Suprapubic skin (tissue), 4 donors: ENCODE results near the gene RBMS1. TPM values are rescaled to one million over a fixed set of nuclear protein-coding genes. Genes with fewer than 3 reads are reported as not detected.

Source experiments
- DNase-seq, 2 donors: peaks; one replicate each; pipeline ENCODE4 v3.0.0-alpha.2; 2019; ENCODE audit warnings: low spot score in 2 of 2
- H3K27ac ChIP-seq: fragments of 200-600 bp; sonication (generic); one replicate; pipeline ENCODE4 v1.5.1; 2019
- H3K27me3 ChIP-seq: fragments of 200-600 bp; sonication (generic); one replicate; pipeline ENCODE4 v1.5.1; 2019
- H3K36me3 ChIP-seq: fragments of 200-600 bp; sonication (generic); one replicate; pipeline ENCODE4 v1.5.1; 2019
- H3K4me1 ChIP-seq: fragments of 200-600 bp; sonication (generic); one replicate; pipeline ENCODE4 v1.5.1; 2019
- H3K4me3 ChIP-seq: fragments of 200-600 bp; sonication (generic); one replicate; pipeline ENCODE4 v1.5.1; 2019; ENCODE audit warnings: mild to moderate bottlenecking
- H3K9me3 ChIP-seq: fragments of 200-600 bp; sonication (generic); one replicate; pipeline ENCODE4 v1.5.1; 2019
- CTCF ChIP-seq, 2 donors: fragments of 200-600 bp in 1 of 2; fragments of 450-650 bp in 1 of 2; sonication (generic) in 1 of 2; IDR thresholded peaks; one replicate each; pipeline ENCODE4 v1.5.1; 2016 to 2019; ENCODE audit warnings: antibody characterized with exemption in 2 of 2, mild to moderate bottlenecking in 1 of 2, moderate library complexity in 1 of 2
- EP300 ChIP-seq: sonication (generic); formaldehyde crosslinking; IDR thresholded peaks from one replicate; pipeline ENCODE4 v1.6.1; 2017; ENCODE audit warnings: antibody characterized with exemption
- POLR2A ChIP-seq, 2 donors: fragments of 450-650 bp; IDR thresholded peaks; one replicate each; pipeline ENCODE4 v1.6.1; 2017; ENCODE audit warnings: antibody characterized with exemption in 2 of 2, mild to moderate bottlenecking in 2 of 2, moderate library complexity in 2 of 2
- POLR2AphosphoS5 ChIP-seq, 3 donors: sonication (generic); formaldehyde crosslinking; IDR thresholded peaks; one replicate each; pipeline ENCODE4 v1.6.1; 2017; ENCODE audit warnings: antibody characterized with exemption in 3 of 3
- WGBS: methylation state at CpG from one replicate; pipeline ENCODE4 v1.1.5; 2018; 5-methylcytosine and 5-hydroxymethylcytosine counted together
- total RNA-seq, 4 donors: library from RNA; depleted of rRNA; stranded (reverse); fragments of >200 nt; gene quantifications; one replicate each; pipeline ENCODE4 v1.1.0, GENCODE V29; 2016

The RBMS1 gene
- total RNA-seq, 4 donors from 2014 or later, result 55.7 to 92.2 (median 62.2) TPM

- no peak for DNase-seq
- H3K4me1 ChIP-seq, result peaks cover 6% of the 10 kb centered on the region
- H3K4me3 ChIP-seq, result no peak overlapping the region
- no peak overlapping the region for H3K27ac ChIP-seq
- H3K27me3 ChIP-seq, result no peaks in the 10 kb centered on the region
- TF ChIP-seq POLR2A (IDR thresholded peaks at IDR 0.05) (no peak), EP300 (no peak), POLR2AphosphoS5 (IDR thresholded peaks at IDR 0.05) (no peak), CTCF (IDR thresholded peaks at IDR 0.05) (no peak)
- WGBS, result 100% methylated on average over 1 of the region's 1 CpG
- H3K9me3 ChIP-seq, result no peaks in the 10 kb centered on the region
- H3K36me3 ChIP-seq, result no peaks in the 10 kb centered on the region
These were observed 229.3 kb downstream of the RBMS1 start for GRCh38 chr2:160264308-160264707.

GRCh38 chr2:160261732-160262131 lies 231.9 kb downstream of the RBMS1 start:
- TF ChIP-seq EP300 (no peak), CTCF (IDR thresholded peaks at IDR 0.05) (no peak), POLR2A (IDR thresholded peaks at IDR 0.05) (no peak)
- H3K36me3 ChIP-seq, result no peaks in the 10 kb centered on the region
- peaks cover 2% of the 10 kb centered on the region for H3K4me1 ChIP-seq
- H3K27ac ChIP-seq, result no peak overlapping the region
- H3K9me3 ChIP-seq, result no peaks in the 10 kb centered on the region
- WGBS, result 75% methylated on average over 2 of the region's 2 CpGs
- H3K4me3 ChIP-seq, result no peak overlapping the region
- DNase-seq, result no peak
- H3K27me3 ChIP-seq, result no peaks in the 10 kb centered on the region

GRCh38 chr2:160258492-160258805 lies 235.2 kb downstream of the RBMS1 start:
- 73% methylated on average over 2 of the region's 2 CpGs for WGBS
- Histone ChIP-seq H3K27ac (no peak overlapping the region), H3K4me3 (no peak overlapping the region), H3K27me3 (no peaks in the 10 kb centered on the region), H3K36me3 (no peaks in the 10 kb centered on the region), H3K4me1 (peaks cover 12% of the 10 kb centered on the region), H3K9me3 (no peaks in the 10 kb centered on the region)
- no peak for DNase-seq
- no peak for TF ChIP-seq POLR2A (IDR thresholded peaks at IDR 0.05)
- no peak for TF ChIP-seq CTCF (IDR thresholded peaks at IDR 0.05)
- no peak for TF ChIP-seq POLR2AphosphoS5 (IDR thresholded peaks at IDR 0.05)
- TF ChIP-seq EP300, result no peak

GRCh38 chr2:160257743-160258491 lies 235.7 kb downstream of the RBMS1 start:
- Histone ChIP-seq H3K27ac (peak overlapping the region; percentile 59), H3K36me3 (no peaks in the 10 kb centered on the region), H3K27me3 (no peaks in the 10 kb centered on the region), H3K4me3 (no peak overlapping the region), H3K4me1 (peaks cover 16% of the 10 kb centered on the region), H3K9me3 (no peaks in the 10 kb centered on the region)
- 86% methylated on average over 12 of the region's 12 CpGs for whole genome bisulfite sequencing
- DNase-seq, result no peak
- TF ChIP-seq CTCF (IDR thresholded peaks at IDR 0.05), result no peak
- TF ChIP-seq POLR2A (IDR thresholded peaks at IDR 0.05), result no peak
- no peak for TF ChIP-seq POLR2AphosphoS5 (IDR thresholded peaks at IDR 0.05)
- no peak for TF ChIP-seq EP300

- 55% methylated on average over 6 of the region's 6 CpGs for WGBS
- no peaks in the 10 kb centered on the region for H3K27me3 ChIP-seq
- no peaks in the 10 kb centered on the region for H3K36me3 ChIP-seq
- H3K9me3 ChIP-seq, result no peaks in the 10 kb centered on the region
- TF ChIP-seq CTCF (IDR thresholded peaks at IDR 0.05) (no peak), POLR2AphosphoS5 (IDR thresholded peaks at IDR 0.05) (peak in 1 of 3 donors; percentile 19)
- no peak for DNase-seq
- H3K4me1 ChIP-seq, result peaks cover 16% of the 10 kb centered on the region
- H3K27ac ChIP-seq, result peak overlapping the region; percentile 59
- H3K4me3 ChIP-seq, result no peak overlapping the region
These were observed 236.4 kb downstream of the RBMS1 start for GRCh38 chr2:160257041-160257742.
